ENCODE data around the gene TCFL5. TPM values are rescaled to one million over a fixed set of nuclear protein-coding genes. Genes with fewer than 3 reads are reported as not detected.

The TCFL5 gene
- total RNA-seq, 4 donors from 2014 or later = 12.3 to 29.7 (median 18.8) TPM

- H3K36me3 ChIP-seq = peaks cover 14 to 27% (median 24%) of the 10 kb centered on the region in 4 donors
- DNase-seq (ENCODE audit: extremely low spot score) = no peak
- intact Hi-C loops (cut with DNase I) = no loop called here
- H3K4me3 ChIP-seq = peak overlapping the region; percentile 72 to 98 (median 82)
- no peaks in the 10 kb centered on the region for H3K27me3 ChIP-seq
- peaks cover 13 to 53% (median 42%) of the 10 kb centered on the region in 4 donors for H3K4me1 ChIP-seq
- H3K9me3 ChIP-seq = no peaks in the 10 kb centered on the region
- no peak for TF ChIP-seq EP300 (IDR thresholded peaks at IDR 0.05)
- TF ChIP-seq CTCF (IDR thresholded peaks at IDR 0.05) = peak in 1 of 3 experiments; percentile 2
- TF ChIP-seq POLR2A (IDR thresholded peaks at IDR 0.05; ENCODE audit: low read depth) = no peak
- TF ChIP-seq POLR2AphosphoS5 (IDR thresholded peaks at IDR 0.05) = peak in 1 of 2 donors; percentile 19
- peak overlapping the region; percentile 89 to 97 (median 93) for H3K27ac ChIP-seq (replicated peaks in 1 of 4)
- 0% methylated on average over 29 of the region's 68 CpGs for WGBS
Observed at GRCh38 chr20:62795023-62795761, 66.4 kb downstream of the TCFL5 start.

- H3K9me3 ChIP-seq = no peaks in the 10 kb centered on the region
- TF ChIP-seq CTCF (IDR thresholded peaks at IDR 0.05) (peak in 1 of 3 experiments; percentile 8), POLR2AphosphoS5 (IDR thresholded peaks at IDR 0.05) (peak; percentile 87 to 94), EP300 (IDR thresholded peaks at IDR 0.05) (no peak), POLR2A (IDR thresholded peaks at IDR 0.05; ENCODE audit: low read depth) (peak; percentile 82)
- H3K4me3 ChIP-seq = peak overlapping the region; percentile 72 to 98 (median 82)
- intact Hi-C loops (cut with DNase I) = no loop called here
- peaks cover 13 to 53% (median 42%) of the 10 kb centered on the region in 4 donors for H3K4me1 ChIP-seq
- H3K27ac ChIP-seq (replicated peaks in 1 of 4) = peak overlapping the region; percentile 89 to 97 (median 93)
- H3K36me3 ChIP-seq = peaks cover 4 to 17% (median 14%) of the 10 kb centered on the region in 4 donors
- 0% methylated on average over 32 of the region's 69 CpGs for WGBS
- no peaks in the 10 kb centered on the region for H3K27me3 ChIP-seq
- peak; percentile 99 for DNase-seq (ENCODE audit: extremely low spot score)
Observed at GRCh38 chr20:62794007-62794724, 67.5 kb downstream of the TCFL5 start.

GRCh38 chr20:62793757-62794006 lies 67.9 kb downstream of the TCFL5 start:
- H3K27ac ChIP-seq (replicated peaks in 1 of 4) = peak overlapping the region; percentile 89 to 97 (median 92)
- peaks cover 13 to 53% (median 42%) of the 10 kb centered on the region in 4 donors for H3K4me1 ChIP-seq
- TF ChIP-seq POLR2AphosphoS5 (IDR thresholded peaks at IDR 0.05) (no peak), CTCF (IDR thresholded peaks at IDR 0.05) (no peak), EP300 (IDR thresholded peaks at IDR 0.05) (no peak), POLR2A (IDR thresholded peaks at IDR 0.05; ENCODE audit: low read depth) (no peak)
- intact Hi-C loops (cut with DNase I) = no loop called here
- no peaks in the 10 kb centered on the region for H3K9me3 ChIP-seq
- H3K27me3 ChIP-seq = no peaks in the 10 kb centered on the region
- H3K4me3 ChIP-seq = peak overlapping the region; percentile 58 to 82 (median 76)
- WGBS = 89% methylated on average over 3 of the region's 7 CpGs
- H3K36me3 ChIP-seq = peaks cover 0 to 12% (median 9%) of the 10 kb centered on the region in 4 donors
- peak; percentile 94 for DNase-seq (ENCODE audit: extremely low spot score)

- DNase-seq (ENCODE audit: extremely low spot score) = no peak
- TF ChIP-seq POLR2AphosphoS5 (IDR thresholded peaks at IDR 0.05) (no peak), CTCF (IDR thresholded peaks at IDR 0.05) (no peak), POLR2A (IDR thresholded peaks at IDR 0.05; ENCODE audit: low read depth) (no peak), EP300 (IDR thresholded peaks at IDR 0.05) (no peak)
- peak overlapping the region; percentile 89 to 97 (median 92) for H3K27ac ChIP-seq (replicated peaks in 1 of 4)
- H3K36me3 ChIP-seq = peaks cover 0 to 7% (median 4%) of the 10 kb centered on the region in 4 donors
- peaks cover 13 to 52% (median 41%) of the 10 kb centered on the region in 4 donors for H3K4me1 ChIP-seq
- H3K4me3 ChIP-seq = peak overlapping the region; percentile 58 to 82 (median 76)
- whole genome bisulfite sequencing = 86% methylated on average over 21 of the region's 22 CpGs
- intact Hi-C loops (cut with DNase I) = no loop called here
- H3K27me3 ChIP-seq = no peaks in the 10 kb centered on the region
- H3K9me3 ChIP-seq = no peaks in the 10 kb centered on the region
Observed at GRCh38 chr20:62792940-62793756, 68.5 kb downstream of the TCFL5 start.
